ENCODE results near the gene CNTN1.

Gene CNTN1

DNA sequence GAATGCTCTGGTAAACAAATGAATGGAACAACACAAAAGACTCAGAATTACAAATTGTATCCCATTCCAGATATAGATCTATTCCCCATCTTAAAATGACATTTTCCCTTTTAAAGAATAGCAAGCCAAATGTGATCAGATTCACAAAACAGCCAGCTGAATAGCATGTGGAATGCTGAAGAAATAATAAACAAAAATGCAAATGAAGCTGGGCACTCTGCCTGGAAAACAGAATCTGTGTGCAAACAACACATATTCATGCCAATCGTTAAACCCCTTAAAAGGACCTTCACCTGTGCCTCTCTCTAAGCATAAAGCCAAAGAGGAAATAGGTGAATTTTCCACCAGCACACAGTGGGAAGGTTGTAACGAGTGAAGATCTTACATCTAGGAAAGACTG is 428.0 kb downstream of the CNTN1 start:
- DNase-seq (ENCODE audit: low spot score), result no peak

DNA sequence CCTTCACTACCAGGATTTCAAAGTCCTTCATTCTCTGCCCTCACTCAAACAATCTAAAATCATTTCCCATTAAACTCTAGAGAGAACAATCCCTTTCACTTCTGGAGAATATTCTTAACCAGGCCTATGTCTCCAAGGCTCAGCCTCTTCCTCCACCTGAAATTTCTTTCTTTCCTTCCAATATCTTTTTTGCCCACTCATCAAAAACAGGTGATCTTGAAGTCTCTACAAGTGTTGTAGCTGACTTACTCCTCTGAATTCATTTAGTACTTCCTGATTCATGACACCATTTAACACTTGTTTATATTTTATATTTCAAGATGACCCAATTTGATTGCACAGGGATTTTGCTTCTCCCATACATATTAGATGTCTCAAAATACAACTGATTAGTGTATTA is 429.1 kb downstream of the CNTN1 start:
- DNase-seq (ENCODE audit: low spot score), result no peak

Data from hematopoietic multipotent progenitor cell treated with erythropoietin and hydrocortisone succinate and interleukin-3 and kit ligand, for 17 days (in vitro differentiated cells).